Measurements from ENCODE around the gene CEBPE. TPM values are rescaled to one million over a fixed set of nuclear protein-coding genes. Genes with fewer than 3 reads are reported as not detected.
"Not testable (repeated sequence)": the region's sequence is repeated elsewhere in the genome, so short reads cannot be mapped to it uniquely, and the experiment has no call there.

Gene CEBPE
- total and polyA plus RNA-seq, 5 experiments from 2014 or later: 0.66 to 2.4 (median 1.6) TPM

DNA sequence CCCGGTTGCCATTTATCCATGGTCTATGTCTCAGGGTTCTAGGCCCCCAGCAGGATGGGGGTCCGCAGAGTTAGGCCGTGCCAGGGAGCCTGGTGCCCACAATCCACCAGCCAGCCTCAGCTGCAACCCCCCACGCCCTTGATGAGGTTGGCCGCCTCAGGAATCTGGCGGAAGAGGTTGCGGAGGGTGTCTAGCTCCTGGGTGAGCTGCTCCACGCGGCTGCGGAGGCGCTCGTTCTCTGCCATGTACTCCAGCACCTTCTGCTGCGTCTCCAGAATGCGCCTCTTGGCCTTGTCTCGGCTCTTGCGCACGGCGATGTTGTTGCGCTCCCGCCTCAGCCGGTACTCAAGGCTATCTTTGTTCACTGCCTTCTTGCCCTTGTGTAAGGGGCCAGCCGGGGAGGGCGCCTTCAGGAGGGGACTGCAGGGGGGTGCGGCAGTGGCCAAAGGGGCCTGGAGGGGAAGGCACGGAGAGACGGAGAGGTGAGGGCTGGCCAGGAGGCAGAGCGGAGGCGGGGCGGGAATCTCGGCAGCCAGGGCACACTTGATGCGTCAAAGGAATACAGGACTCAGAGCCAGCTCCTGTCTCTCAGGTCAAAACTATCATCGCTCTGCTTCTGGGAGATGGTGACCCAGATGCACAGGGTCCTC lies 1.6 kb downstream of the CEBPE start:
- peaks cover 29 to 76% (median 60%) of the 10 kb centered on the region in 4 donors for H3K4me1 Mint-ChIP-seq
- peak overlapping the region in 6 of 10 donors; percentile 6 to 78 (median 68) for H3K4me3 Mint-ChIP-seq

GRCh38 chr14:23115918-23116317 lies 3.1 kb downstream of the CEBPE start:
- Mint-ChIP-seq H3K27ac (peak overlapping the region; percentile 33 to 99 (median 84)), H3K36me3 (no peaks in the 10 kb centered on the region), H3K27me3 (peaks cover 0 to 3% (median 0%) of the 10 kb centered on the region in 5 donors), H3K9me3 (no peaks in the 10 kb centered on the region), H3K4me3 (no peak overlapping the region), H3K4me1 (peaks cover 23 to 64% (median 49%) of the 10 kb centered on the region in 4 donors)
- no peak for DNase-seq
- POLR2A ChIA-PET: interaction anchor here (8.7 kb wide), 1 partner anchor 21 kb away, joined by 123 read pairs; the partner anchor contains the start of genes ACIN1 and C14orf119
- ATAC-seq: no peak

More for the DNA sequence above, 1.6 kb downstream of the CEBPE start:
- POLR2A ChIA-PET: interaction anchor here (0.6 to 8.7 kb wide), 3 partner anchors 22 to 59 kb away, joined by 3 to 123 read pairs (median 4); partner anchors contain the start of genes ACIN1 and C14orf119
- H3K36me3 Mint-ChIP-seq: no peaks in the 10 kb centered on the region
- H3K27me3 Mint-ChIP-seq: peaks cover 0 to 3% (median 0%) of the 10 kb centered on the region in 5 donors
- H3K9me3 Mint-ChIP-seq: no peaks in the 10 kb centered on the region
- peak overlapping the region; percentile 94 to 99 (median 98) for H3K27ac Mint-ChIP-seq
- ATAC-seq (no peak), DNase-seq (no peak)

- Mint-ChIP-seq H3K9me3 (no peaks in the 10 kb centered on the region), H3K36me3 (no peaks in the 10 kb centered on the region), H3K4me3 (no peak overlapping the region), H3K4me1 (peaks cover 16 to 57% (median 42%) of the 10 kb centered on the region in 4 donors), H3K27me3 (peaks cover 0 to 3% (median 0%) of the 10 kb centered on the region in 5 donors), H3K27ac (peak overlapping the region in 9 of 10 donors; percentile 31 to 99 (median 87))
- POLR2A ChIA-PET: interaction anchor here (8.7 kb wide), 1 partner anchor 20 kb away, joined by 123 read pairs; the partner anchor contains the start of genes ACIN1 and C14orf119
- no peak for DNase-seq
- no peak for ATAC-seq
Measured at GRCh38 chr14:23115039-23115731, 3.9 kb downstream of the CEBPE start.

GRCh38 chr14:23114669-23115038 lies 4.4 kb downstream of the CEBPE start:
- POLR2A ChIA-PET: interaction anchor here (8.7 kb wide), 1 partner anchor 19 kb away, joined by 123 read pairs; the partner anchor contains the start of genes ACIN1 and C14orf119
- Mint-ChIP-seq H3K4me3 (no peak overlapping the region), H3K4me1 (peaks cover 12 to 51% (median 37%) of the 10 kb centered on the region in 4 donors), H3K9me3 (no peaks in the 10 kb centered on the region), H3K27me3 (peaks cover 0 to 3% (median 0%) of the 10 kb centered on the region in 5 donors), H3K27ac (peak overlapping the region in 9 of 10 donors; percentile 6 to 95 (median 71)), H3K36me3 (no peaks in the 10 kb centered on the region)
- no peak for DNase-seq
- ATAC-seq: no peak

- Mint-ChIP-seq H3K27ac (peak overlapping the region in 8 of 10 donors; percentile 6 to 95 (median 73)), H3K9me3 (no peaks in the 10 kb centered on the region), H3K4me3 (no peak overlapping the region), H3K36me3 (no peaks in the 10 kb centered on the region), H3K4me1 (peaks cover 7 to 46% (median 31%) of the 10 kb centered on the region in 4 donors), H3K27me3 (peaks cover 0 to 3% (median 0%) of the 10 kb centered on the region in 5 donors)
- no peak for ATAC-seq
- POLR2A ChIA-PET: interaction anchor here (8.7 kb wide), 1 partner anchor 19 kb away, joined by 123 read pairs; the partner anchor contains the start of genes ACIN1 and C14orf119
- DNase-seq: no peak
Measured at GRCh38 chr14:23114120-23114458, 5.0 kb downstream of the CEBPE start.

DNA sequence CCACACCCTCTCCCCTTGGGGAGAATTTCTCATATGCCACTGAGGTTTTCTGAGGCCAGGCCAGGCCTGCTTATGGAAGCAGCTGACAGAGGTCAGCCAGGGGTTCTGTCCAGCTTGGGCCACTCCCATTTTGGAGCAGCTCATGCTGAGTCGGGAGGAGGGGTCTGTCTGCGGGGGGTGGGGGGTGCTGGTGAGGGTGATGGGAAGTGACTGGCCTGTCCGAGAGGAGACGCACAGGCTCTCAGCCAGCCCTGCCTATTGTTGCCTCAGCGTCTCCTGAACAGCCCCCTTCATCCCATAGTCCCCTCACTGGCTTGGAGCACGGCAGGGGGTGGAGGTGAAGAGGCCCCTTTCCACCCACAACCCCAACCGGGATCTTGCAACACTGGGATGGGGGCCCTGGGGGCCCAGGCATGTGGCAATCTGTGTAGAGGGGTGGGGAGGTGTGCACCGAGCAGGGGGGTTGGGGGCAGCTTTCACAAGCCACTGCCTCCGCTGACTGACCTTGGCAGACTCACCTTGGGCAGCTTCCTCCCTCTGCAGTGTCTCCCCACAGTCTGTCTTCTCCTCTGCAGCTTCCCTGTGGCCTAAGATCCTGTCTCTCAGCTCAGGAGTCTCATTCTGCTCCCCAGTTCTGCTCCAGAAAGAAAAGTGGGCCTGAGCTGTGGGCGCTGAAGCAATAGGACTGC lies 5.5 kb downstream of the CEBPE start:
- no peak overlapping the region for H3K4me3 Mint-ChIP-seq
- H3K4me1 Mint-ChIP-seq: peaks cover 5 to 42% (median 27%) of the 10 kb centered on the region in 4 donors
- POLR2A ChIA-PET: interaction anchor here (8.7 kb wide), 1 partner anchor 18 kb away, joined by 123 read pairs; the partner anchor contains the start of genes ACIN1 and C14orf119
- ATAC-seq: no peak
- peaks cover 0 to 3% (median 0%) of the 10 kb centered on the region in 5 donors for H3K27me3 Mint-ChIP-seq
- no peaks in the 10 kb centered on the region for H3K36me3 Mint-ChIP-seq
- H3K27ac Mint-ChIP-seq: peak overlapping the region in 2 of 10 donors; percentile 61 to 77
- H3K9me3 Mint-ChIP-seq: no peaks in the 10 kb centered on the region
- no peak for DNase-seq

DNA sequence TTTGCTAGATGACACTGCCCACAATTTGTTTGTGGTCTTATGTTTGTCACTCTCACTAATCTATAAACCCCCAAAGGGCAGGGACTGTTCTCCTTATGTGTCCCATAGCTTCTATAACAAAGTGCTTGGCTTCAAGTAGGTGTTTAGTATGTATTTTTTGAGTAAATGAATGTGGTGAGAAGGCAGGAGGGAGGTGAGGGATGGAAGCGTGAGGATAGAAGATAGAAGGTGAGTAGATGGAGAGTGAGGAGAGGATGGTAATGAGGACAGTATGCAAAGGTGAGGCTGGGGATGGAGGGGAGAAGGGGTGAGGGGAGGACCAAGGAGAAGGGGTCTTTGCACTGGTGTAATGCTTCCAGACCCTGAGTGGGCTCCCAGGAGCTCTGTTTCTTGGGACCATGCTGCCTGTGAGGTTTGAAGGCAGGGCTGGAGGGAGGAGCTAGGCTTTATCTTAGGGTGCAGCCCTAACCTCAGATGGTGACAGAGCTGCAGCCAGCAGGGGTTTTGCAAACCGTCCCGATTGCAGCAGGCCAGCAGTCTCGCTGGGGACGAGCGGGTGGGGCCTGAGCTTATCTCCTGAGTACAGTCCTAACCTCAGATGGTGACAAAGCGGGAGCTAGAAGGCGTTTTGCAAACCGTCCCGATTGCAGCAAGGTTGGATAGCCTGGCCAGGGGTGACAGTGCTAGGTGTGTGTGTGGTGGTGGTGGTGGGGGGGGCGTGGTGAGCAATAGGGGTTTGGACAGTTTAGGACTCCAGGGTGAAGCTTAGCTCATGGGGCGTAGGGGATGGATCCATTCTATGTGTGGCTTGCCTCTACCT lies 6.5 kb downstream of the CEBPE start:
- DNase-seq (no peak), ATAC-seq (no peak)
- Mint-ChIP-seq H3K36me3 (no peaks in the 10 kb centered on the region), H3K4me1 (peaks cover 2 to 32% (median 17%) of the 10 kb centered on the region in 4 donors), H3K4me3 (no peak overlapping the region), H3K27me3 (peaks cover 0 to 3% (median 0%) of the 10 kb centered on the region in 5 donors), H3K9me3 (no peaks in the 10 kb centered on the region), H3K27ac (peak overlapping the region in 2 of 10 donors; percentile 3 to 14)
- POLR2A ChIA-PET: interaction anchor here (0.5 to 0.6 kb wide), 2 partner anchors 70 to 522 kb away, joined by 3 to 6 read pairs; no protein-coding TSS in a partner anchor

DNA sequence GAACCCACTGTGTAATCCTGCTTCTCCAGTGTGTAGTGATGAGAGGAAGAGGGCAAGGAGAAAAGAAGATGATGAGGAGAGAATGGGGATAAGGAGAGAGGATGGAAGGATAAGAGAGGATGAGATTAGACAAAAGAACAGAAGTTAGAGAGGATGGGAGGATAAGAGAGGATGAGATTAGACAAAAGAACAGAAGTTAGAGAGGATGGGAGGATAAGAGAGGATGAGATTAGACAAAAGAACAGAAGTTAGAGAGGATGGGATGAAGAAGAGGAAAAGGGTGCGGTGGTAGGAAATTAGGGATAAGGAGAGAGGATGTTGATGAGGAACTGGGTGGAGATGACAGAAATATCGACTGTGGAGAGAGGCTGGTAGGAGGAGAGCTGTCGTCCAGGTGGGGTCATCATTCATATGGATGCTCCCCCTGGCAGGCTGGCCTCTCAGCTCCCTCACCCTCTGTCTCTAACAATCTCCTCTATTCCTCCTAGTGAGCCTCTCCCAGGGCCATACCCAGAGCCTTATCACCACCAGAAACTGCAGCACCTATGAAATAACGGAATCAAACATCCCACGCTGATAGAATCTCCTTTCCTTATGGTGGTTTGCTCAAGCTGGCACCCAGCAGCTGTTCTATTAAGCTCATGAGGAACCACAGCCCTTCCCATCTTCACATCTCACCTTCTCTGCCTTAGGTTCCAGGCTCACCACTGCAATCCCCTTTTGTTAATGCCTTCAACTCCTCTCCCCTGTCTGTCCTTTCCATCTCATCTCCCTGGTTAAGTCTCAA lies 8.3 kb downstream of the CEBPE start:
- no peaks in the 10 kb centered on the region for H3K9me3 Mint-ChIP-seq
- POLR2A ChIA-PET: interaction anchor here (1.0 to 1.5 kb wide), 2 partner anchors 9 to 15 kb away, joined by 3 to 4 read pairs; partner anchors contain the start of genes ACIN1 and C14orf119

GRCh38 chr14:23109769-23110168 lies 9.3 kb downstream of the CEBPE start:
- Mint-ChIP-seq H3K4me3 (no peak overlapping the region), H3K27me3 (peaks cover 0 to 3% (median 0%) of the 10 kb centered on the region in 5 donors), H3K9me3 (no peaks in the 10 kb centered on the region), H3K36me3 (no peaks in the 10 kb centered on the region), H3K27ac (no peak overlapping the region), H3K4me1 (peaks cover 2 to 10% (median 5%) of the 10 kb centered on the region in 4 donors)
- POLR2A ChIA-PET: interaction anchor here (1.0 kb wide), 1 partner anchor 14 kb away, joined by 3 read pairs; the partner anchor contains the start of genes ACIN1 and C14orf119
- no peak for DNase-seq
- ATAC-seq: no peak

More for the DNA sequence above, 8.3 kb downstream of the CEBPE start:
- no peak overlapping the region for H3K27ac Mint-ChIP-seq
- no peak for DNase-seq
- ATAC-seq: no peak
- no peaks in the 10 kb centered on the region for H3K36me3 Mint-ChIP-seq
- H3K4me1 Mint-ChIP-seq: peaks cover 2 to 15% (median 7%) of the 10 kb centered on the region in 4 donors
- no peak overlapping the region for H3K4me3 Mint-ChIP-seq
- peaks cover 0 to 3% (median 0%) of the 10 kb centered on the region in 5 donors for H3K27me3 Mint-ChIP-seq

GRCh38 chr14:23108169-23108568 lies 10.9 kb downstream of the CEBPE start:
- not testable (repeated sequence) for H3K4me1 Mint-ChIP-seq, H3K9me3 Mint-ChIP-seq, H3K36me3 Mint-ChIP-seq, H3K4me3 Mint-ChIP-seq, H3K27me3 Mint-ChIP-seq, DNase-seq, ATAC-seq, H3K27ac Mint-ChIP-seq
- POLR2A ChIA-PET: interaction anchor here (0.6 kb wide), 1 partner anchor 43 kb away, joined by 4 read pairs; no protein-coding TSS in a partner anchor

DNA sequence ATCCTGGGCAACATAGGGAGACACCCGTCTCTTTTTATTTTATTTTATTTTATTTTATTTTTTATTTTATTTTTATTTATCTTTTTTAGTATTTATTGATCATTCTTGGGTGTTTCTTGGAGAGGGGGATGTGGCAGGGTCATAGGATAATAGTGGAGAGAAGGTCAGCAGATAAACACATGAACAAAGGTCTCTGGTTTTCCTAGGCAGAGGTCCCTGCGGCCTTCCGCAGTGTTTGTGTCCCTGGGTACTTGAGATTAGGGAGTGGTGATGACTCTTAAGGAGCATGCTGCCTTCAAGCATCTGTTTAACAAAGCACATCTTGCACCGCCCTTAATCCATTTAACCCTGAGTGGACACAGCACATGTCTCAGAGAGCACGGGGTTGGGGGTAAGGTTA lies 11.4 kb downstream of the CEBPE start:
- H3K27ac Mint-ChIP-seq, H3K27me3 Mint-ChIP-seq, DNase-seq, H3K9me3 Mint-ChIP-seq, H3K4me1 Mint-ChIP-seq, POLR2A ChIA-PET, H3K4me3 Mint-ChIP-seq, ATAC-seq, H3K36me3 Mint-ChIP-seq: not testable (repeated sequence)
